GM18502 (cell line): ENCODE results near the gene SMIM44.
"Not testable (repeated sequence)": the region's sequence is repeated elsewhere in the genome, so short reads cannot be mapped to it uniquely, and the experiment has no call there.

Experiments used
- ATAC-seq: cut with Tn5 transposase; IDR thresholded peaks from one replicate; pipeline ENCODE4 v1.9.1; 2021; ENCODE audit warnings: mild to moderate bottlenecking; ENCODE audit not compliant: unreplicated experiment, poor library complexity

Gene SMIM44

GRCh38 chr19:3483226-3483628 lies at the start of gene SMIM44:
Gene SMIM44 (minus strand): TSS chr19:3483441. CDS start chr19:3483403, 38 bp downstream.
- no peak for ATAC-seq

GRCh38 chr19:3533033-3533432 lies 49.8 kb upstream of the SMIM44 start:
- no peak for ATAC-seq

GRCh38 chr19:3532154-3532786 lies 49.0 kb upstream of the SMIM44 start:
- ATAC-seq = no peak

GRCh38 chr19:3531716-3532115 lies 48.5 kb upstream of the SMIM44 start:
- no peak for ATAC-seq

GRCh38 chr19:3530389-3530788 lies 47.1 kb upstream of the SMIM44 start:
- ATAC-seq = no peak

GRCh38 chr19:3529299-3529698 lies 46.1 kb upstream of the SMIM44 start:
- not testable (repeated sequence) for ATAC-seq

GRCh38 chr19:3528539-3529211 lies 45.4 kb upstream of the SMIM44 start:
- ATAC-seq = no peak

- no peak for ATAC-seq
Measured at GRCh38 chr19:3528080-3528479, 44.8 kb upstream of the SMIM44 start.

- ATAC-seq = no peak
Measured at GRCh38 chr19:3527238-3527910, 44.1 kb upstream of the SMIM44 start.

- no peak for ATAC-seq
Measured at GRCh38 chr19:3526507-3527237, 43.4 kb upstream of the SMIM44 start.

- ATAC-seq = no peak
Measured at GRCh38 chr19:3524904-3525451, 41.7 kb upstream of the SMIM44 start.

- no peak for ATAC-seq
Measured at GRCh38 chr19:3524078-3524842, 41.0 kb upstream of the SMIM44 start.

GRCh38 chr19:3523361-3524077 lies 40.3 kb upstream of the SMIM44 start:
- no peak for ATAC-seq

GRCh38 chr19:3522421-3523360 lies 39.5 kb upstream of the SMIM44 start:
- ATAC-seq = no peak

GRCh38 chr19:3521104-3521445 lies 37.8 kb upstream of the SMIM44 start:
- no peak for ATAC-seq

GRCh38 chr19:3520166-3521103 lies 37.2 kb upstream of the SMIM44 start:
- ATAC-seq = no peak

GRCh38 chr19:3519126-3519525 lies 35.9 kb upstream of the SMIM44 start:
- no peak for ATAC-seq
